HG03439 (cell line): ENCODE measurements around the gene MARCO.
"Not testable (repeated sequence)": the region's sequence is repeated elsewhere in the genome, so short reads cannot be mapped to it uniquely, and the experiment has no call there.

Source experiments
- ATAC-seq: cut with Tn5 transposase; IDR thresholded peaks from one replicate; pipeline ENCODE4 v1.9.1; 2021; ENCODE audit warnings: mild to moderate bottlenecking, moderate library complexity; ENCODE audit not compliant: unreplicated experiment

The MARCO gene

GRCh38 chr2:118925981-118926380 is 16.0 kb upstream of the MARCO start:
- ATAC-seq: no peak

- ATAC-seq: no peak
These were observed 12.9 kb upstream of the MARCO start for GRCh38 chr2:118929059-118929458.

GRCh38 chr2:118932949-118933348 is 9.0 kb upstream of the MARCO start:
- ATAC-seq: no peak

- no peak for ATAC-seq
These were observed 5.7 kb upstream of the MARCO start for GRCh38 chr2:118936306-118936705.

GRCh38 chr2:118936936-118937335 is 5.1 kb upstream of the MARCO start:
- no peak for ATAC-seq

GRCh38 chr2:118937817-118938216 is 4.2 kb upstream of the MARCO start:
- ATAC-seq: no peak

GRCh38 chr2:118939994-118940393 is 2.0 kb upstream of the MARCO start:
- ATAC-seq: no peak

GRCh38 chr2:118940486-118941120 is 1.4 kb upstream of the MARCO start:
- ATAC-seq: no peak

- ATAC-seq: no peak
These were observed 1.3 kb downstream of the MARCO start for GRCh38 chr2:118943286-118943685.

- no peak for ATAC-seq
These were observed 3.9 kb downstream of the MARCO start for GRCh38 chr2:118945881-118946280.

- ATAC-seq: not testable (repeated sequence)
These were observed 6.3 kb downstream of the MARCO start for GRCh38 chr2:118948266-118948665.

- no peak for ATAC-seq
These were observed 12.5 kb downstream of the MARCO start for GRCh38 chr2:118954297-118955060.

GRCh38 chr2:118965737-118966136 is 23.7 kb downstream of the MARCO start:
- ATAC-seq: no peak

- ATAC-seq: no peak
These were observed 25.3 kb downstream of the MARCO start for GRCh38 chr2:118967124-118967880.

- ATAC-seq: no peak
These were observed 26.0 kb downstream of the MARCO start for GRCh38 chr2:118968042-118968441.

GRCh38 chr2:118968961-118969733 is 27.2 kb downstream of the MARCO start:
- ATAC-seq: no peak

- ATAC-seq: no peak
These were observed 27.9 kb downstream of the MARCO start for GRCh38 chr2:118969734-118970395.

- ATAC-seq: no peak
These were observed 28.6 kb downstream of the MARCO start for GRCh38 chr2:118970396-118971135.

- no peak for ATAC-seq
These were observed 29.5 kb downstream of the MARCO start for GRCh38 chr2:118971245-118972122.
